Stimulated activated CD4-positive, alpha-beta T cell treated with anti-CD3 and anti-CD28 coated beads, Interleukin-4, amount 100 ng/mL, for 4 hours (primary cell): ENCODE results near the gene RASGRF1.
"Not testable (repeated sequence)": the region's sequence is repeated elsewhere in the genome, so short reads cannot be mapped to it uniquely, and the experiment has no call there.

ENCODE experiments used
- DNase-seq, 2 experiments: peaks; one replicate each; pipeline ENCODE4 v3.0.0-alpha.2; 2020

RASGRF1 gene

GRCh38 chr15:79003896-79004295 is 86.7 kb downstream of the RASGRF1 start:
- no peak for DNase-seq

GRCh38 chr15:79003301-79003700 is 87.3 kb downstream of the RASGRF1 start:
- no peak for DNase-seq

GRCh38 chr15:79002581-79002980 is 88.0 kb downstream of the RASGRF1 start:
- no peak for DNase-seq

- DNase-seq: no peak
Measured at GRCh38 chr15:78999636-79000035, 90.9 kb downstream of the RASGRF1 start.

GRCh38 chr15:78998526-78998925 is 92.1 kb downstream of the RASGRF1 start:
- DNase-seq: no peak

GRCh38 chr15:78997981-78998499 is 92.5 kb downstream of the RASGRF1 start:
- no peak for DNase-seq

- DNase-seq: no peak
Measured at GRCh38 chr15:78996894-78997275, 93.7 kb downstream of the RASGRF1 start.

GRCh38 chr15:78995921-78996893 is 94.4 kb downstream of the RASGRF1 start:
- DNase-seq: no peak

GRCh38 chr15:78995161-78995560 is 95.4 kb downstream of the RASGRF1 start:
- not testable (repeated sequence) for DNase-seq

- no peak for DNase-seq
Measured at GRCh38 chr15:78993931-78994530, 96.5 kb downstream of the RASGRF1 start.

GRCh38 chr15:78993257-78993930 is 97.2 kb downstream of the RASGRF1 start:
- no peak for DNase-seq

- peak in 1 of 2 experiments; percentile 11 for DNase-seq
Measured at GRCh38 chr15:78992416-78993256, 97.9 kb downstream of the RASGRF1 start.

GRCh38 chr15:78991879-78992278 is 98.7 kb downstream of the RASGRF1 start:
- DNase-seq: no peak

- no peak for DNase-seq
Measured at GRCh38 chr15:78991476-78991875, 99.1 kb downstream of the RASGRF1 start.

GRCh38 chr15:78990278-78990677 is 100.3 kb downstream of the RASGRF1 start:
- no peak for DNase-seq

- no peak for DNase-seq
Measured at GRCh38 chr15:78989701-78990240, 100.8 kb downstream of the RASGRF1 start.

- no peak for DNase-seq
Measured at GRCh38 chr15:78988361-78988911, 102.1 kb downstream of the RASGRF1 start.

GRCh38 chr15:78987556-78988360 is 102.8 kb downstream of the RASGRF1 start:
- no peak for DNase-seq

GRCh38 chr15:78985859-78986475 is 104.6 kb downstream of the RASGRF1 start:
- no peak for DNase-seq

GRCh38 chr15:78984041-78984440 is 106.5 kb downstream of the RASGRF1 start:
- DNase-seq: no peak
